ENCODE measurements around the gene PODXL.

GRCh38 chr7:131493581-131493980 lies 62.8 kb downstream of the PODXL start:
- TF ChIP-seq CREB1 (IDR thresholded peaks at IDR 0.05; ENCODE audit: low read depth) (no peak), REST (IDR thresholded peaks at IDR 0.05; ENCODE audit: low read depth) (no peak), NFIC (IDR thresholded peaks at IDR 0.05) (no peak)

Data from Ishikawa (cell line).